OCI-LY7 (cell line): Measurements from ENCODE around the gene RHOU. TPM values are rescaled to one million over a fixed set of nuclear protein-coding genes. Genes with fewer than 3 reads are reported as not detected.
"Not testable (repeated sequence)": the region's sequence is repeated elsewhere in the genome, so short reads cannot be mapped to it uniquely, and the experiment has no call there.

Source experiments
- BruUV-seq: library from RNA; stranded (reverse); fragments of 400-500 nt; replicated peaks from 2 replicates; lab custom pipeline; 2021; lab: Mats Ljungman, UMichigan
- CTCF ChIA-PET: fragments of 300-600 bp; sonication (Branson Sonifier 250); formaldehyde crosslinking; loops from one replicate; lab custom pipeline; 2022; ENCODE audit warnings: antibody characterized with exemption; ENCODE audit not compliant: unreplicated experiment; lab: Charles Lee
- POLR2A ChIA-PET: fragments of 300-600 bp; sonication (Branson Sonifier 250); formaldehyde crosslinking; loops from one replicate; lab custom pipeline; 2022; ENCODE audit warnings: antibody characterized with exemption; lab: Charles Lee
- DNase-seq: peaks from one replicate; pipeline ENCODE4 v3.0.0-alpha.2; 2015; ENCODE audit warnings: low spot score
- H2AFZ ChIP-seq: fragments of 200-600 bp; sonication (generic), shearing (Covaris generic); 2 replicates; pipeline ENCODE4 v1.6.1; 2014; ENCODE audit warnings: mild to moderate bottlenecking, antibody characterized with exemption, low read length, moderate library complexity
- H3K27ac ChIP-seq: fragments of 200-600 bp; sonication (generic); 2 replicates; pipeline ENCODE4 v1.5.1; 2014; ENCODE audit warnings: mixed run types, low read depth, mild to moderate bottlenecking, moderate library complexity, low read length, inconsistent platforms; ENCODE audit not compliant: poor library complexity, severe bottlenecking
- H3K36me3 ChIP-seq: fragments of 200-600 bp; sonication (generic); 2 replicates; pipeline ENCODE4 v1.6.1; 2014; ENCODE audit warnings: mild to moderate bottlenecking, antibody characterized with exemption, low read length, moderate library complexity, mixed read lengths; ENCODE audit not compliant: insufficient read depth
- H3K4me1 ChIP-seq: fragments of 200-600 bp; sonication (generic); 2 replicates; pipeline ENCODE4 v1.5.1; 2014; ENCODE audit warnings: mild to moderate bottlenecking, low read length; ENCODE audit not compliant: insufficient read depth, poor library complexity, severe bottlenecking
- H3K4me2 ChIP-seq: fragments of 200-600 bp; sonication (generic); 2 replicates; pipeline ENCODE4 v1.6.1; 2014; ENCODE audit warnings: mild to moderate bottlenecking, low read length
- H3K4me3 ChIP-seq: fragments of 200-600 bp; sonication (generic); 2 replicates; pipeline ENCODE4 v1.5.1; 2014; ENCODE audit warnings: mild to moderate bottlenecking, low read depth, low read length; ENCODE audit not compliant: poor library complexity, severe bottlenecking
- H3K79me2 ChIP-seq: fragments of 200-600 bp; sonication (generic); 2 replicates; pipeline ENCODE4 v1.6.1; 2016; ENCODE audit warnings: low read depth, mild to moderate bottlenecking, low read length, moderate library complexity, mixed read lengths; ENCODE audit not compliant: insufficient read depth
- H3K9me2 ChIP-seq: fragments of 200-600 bp; sonication (generic); 2 replicates; pipeline ENCODE4 v1.6.1; 2016; ENCODE audit warnings: mild to moderate bottlenecking, low read length, mixed read lengths; ENCODE audit not compliant: insufficient read depth
- H3K9me3 ChIP-seq: fragments of 200-600 bp; sonication (generic); 2 replicates; pipeline ENCODE4 v1.6.1; 2014; ENCODE audit warnings: mild to moderate bottlenecking, mixed run types, low read length, mixed read lengths
- H4K20me1 ChIP-seq: fragments of 200-600 bp; sonication (generic); 2 replicates; pipeline ENCODE4 v1.6.1; 2014; ENCODE audit warnings: mild to moderate bottlenecking, antibody characterized with exemption, low read length, moderate library complexity, mixed read lengths; ENCODE audit not compliant: insufficient read depth
- EZH2phosphoT487 ChIP-seq: fragments of 200-600 bp; sonication (generic); IDR thresholded peaks from 2 replicates; pipeline ENCODE4 v1.6.1; 2018; ENCODE audit warnings: low read depth, borderline replicate concordance, mild to moderate bottlenecking, mixed run types, antibody characterized with exemption, low read length, moderate library complexity, mixed read lengths
- intact Hi-C: fragments of 100-400 bp; cut with micrococcal nuclease; formaldehyde crosslinking; loops from one replicate; pipeline ENCODE4 v1.10.0; 2022; ENCODE audit not compliant: unreplicated experiment
- total RNA-seq, 2 experiments: library from RNA; depleted of rRNA in 1 of 2; stranded (reverse); fragments of >200 nt in 1 of 2; shearing (Covaris generic) in 1 of 2; gene quantifications; 2 replicates each; pipeline ENCODE4 v1.2.3, GENCODE V29; 2014 to 2022
- TF ChIP-seq, protein P1 (sequence below): fragments of 200-600 bp; sonication (generic); conservative IDR thresholded peaks from 2 replicates; pipeline ENCODE4 v1.5.1; 2014; ENCODE audit warnings: mild to moderate bottlenecking, antibody characterized with exemption, low read length, moderate library complexity, mixed read lengths

Gene RHOU
- total RNA-seq, 2 experiments from 2014 or later = not detected

DNA sequence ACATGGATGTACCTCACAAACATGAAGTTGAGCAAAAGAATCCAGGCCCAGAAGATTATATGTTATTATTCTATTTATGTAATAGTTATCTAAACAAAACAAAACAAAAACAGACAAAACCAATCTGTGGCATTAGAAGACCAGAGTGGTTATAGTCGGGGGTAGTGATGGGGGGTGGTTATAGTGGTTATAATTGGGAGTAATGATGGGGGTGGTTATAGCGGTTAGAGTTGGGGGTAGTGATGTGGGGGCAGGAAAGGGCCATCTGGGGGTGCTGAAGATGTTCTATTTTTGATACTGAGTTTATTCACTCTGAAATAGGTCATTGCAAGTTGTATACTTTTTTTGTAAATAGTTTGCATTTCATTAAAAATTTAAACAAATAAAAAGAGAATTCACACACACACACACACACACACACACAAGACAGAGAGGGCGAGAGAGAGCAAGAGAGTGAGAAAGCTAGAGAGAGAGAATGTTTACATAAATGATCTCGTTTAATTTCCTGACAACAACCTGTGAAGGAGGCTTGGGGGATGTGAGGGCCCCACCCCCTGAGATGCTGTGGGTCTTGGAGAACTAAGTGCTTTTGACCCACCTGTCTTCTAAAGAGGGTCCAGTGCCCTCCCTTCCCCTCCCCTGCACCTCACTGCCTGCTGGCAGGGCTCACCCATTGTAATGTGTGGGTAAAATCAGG, 37.4 kb downstream of the RHOU start:
- no TSS peak for BruUV-seq
- no peak for DNase-seq
- H3K9me3 ChIP-seq = no peaks in the 10 kb centered on the region
- H3K4me2 ChIP-seq = no peak overlapping the region
- no peaks in the 10 kb centered on the region for H3K36me3 ChIP-seq
- H3K9me2 ChIP-seq = no peaks in the 10 kb centered on the region
- no peak overlapping the region for H2AFZ ChIP-seq
- CTCF ChIA-PET = no interaction called here
- no peaks in the 10 kb centered on the region for H4K20me1 ChIP-seq
- intact Hi-C loops = no loop called here
- no peak overlapping the region for H3K27ac ChIP-seq
- POLR2A ChIA-PET = no interaction called here
- H3K79me2 ChIP-seq = no peaks in the 10 kb centered on the region
- H3K4me1 ChIP-seq = no peaks in the 10 kb centered on the region
- no peak overlapping the region for H3K4me3 ChIP-seq
- no peak for TF ChIP-seq EZH2phosphoT487
- TF ChIP-seq, protein P1, sequence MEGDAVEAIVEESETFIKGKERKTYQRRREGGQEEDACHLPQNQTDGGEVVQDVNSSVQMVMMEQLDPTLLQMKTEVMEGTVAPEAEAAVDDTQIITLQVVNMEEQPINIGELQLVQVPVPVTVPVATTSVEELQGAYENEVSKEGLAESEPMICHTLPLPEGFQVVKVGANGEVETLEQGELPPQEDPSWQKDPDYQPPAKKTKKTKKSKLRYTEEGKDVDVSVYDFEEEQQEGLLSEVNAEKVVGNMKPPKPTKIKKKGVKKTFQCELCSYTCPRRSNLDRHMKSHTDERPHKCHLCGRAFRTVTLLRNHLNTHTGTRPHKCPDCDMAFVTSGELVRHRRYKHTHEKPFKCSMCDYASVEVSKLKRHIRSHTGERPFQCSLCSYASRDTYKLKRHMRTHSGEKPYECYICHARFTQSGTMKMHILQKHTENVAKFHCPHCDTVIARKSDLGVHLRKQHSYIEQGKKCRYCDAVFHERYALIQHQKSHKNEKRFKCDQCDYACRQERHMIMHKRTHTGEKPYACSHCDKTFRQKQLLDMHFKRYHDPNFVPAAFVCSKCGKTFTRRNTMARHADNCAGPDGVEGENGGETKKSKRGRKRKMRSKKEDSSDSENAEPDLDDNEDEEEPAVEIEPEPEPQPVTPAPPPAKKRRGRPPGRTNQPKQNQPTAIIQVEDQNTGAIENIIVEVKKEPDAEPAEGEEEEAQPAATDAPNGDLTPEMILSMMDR = no peak

DNA sequence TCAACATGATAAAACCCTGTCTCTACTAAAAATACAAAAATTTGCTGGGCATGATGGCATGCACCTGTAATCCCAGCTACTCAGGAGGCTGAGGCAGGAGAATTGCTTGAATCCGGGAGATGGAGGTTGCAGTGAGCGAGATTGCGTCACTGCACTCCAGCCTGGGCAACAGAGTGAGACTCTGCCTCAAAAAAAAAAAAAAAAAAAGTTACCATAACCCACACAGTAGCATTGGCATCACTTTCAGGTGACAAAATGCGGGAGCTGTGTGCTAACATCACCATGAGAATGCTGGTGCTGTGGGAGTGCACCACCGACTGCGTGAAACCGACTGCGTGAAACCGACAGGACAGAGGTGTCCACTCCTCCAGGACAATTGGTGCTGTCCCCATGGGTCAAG, 40.7 kb downstream of the RHOU start:
- H3K9me3 ChIP-seq, BruUV-seq, H3K27ac ChIP-seq, H3K4me3 ChIP-seq, H3K4me1 ChIP-seq, H2AFZ ChIP-seq, DNase-seq, intact Hi-C loops, H3K9me2 ChIP-seq, H4K20me1 ChIP-seq, H3K4me2 ChIP-seq, H3K79me2 ChIP-seq, H3K36me3 ChIP-seq, CTCF ChIA-PET: not testable (repeated sequence)
- POLR2A ChIA-PET = interaction anchor here (0.6 kb wide), 1 partner anchor 754 kb away, joined by 3 read pairs; no protein-coding TSS in a partner anchor

DNA sequence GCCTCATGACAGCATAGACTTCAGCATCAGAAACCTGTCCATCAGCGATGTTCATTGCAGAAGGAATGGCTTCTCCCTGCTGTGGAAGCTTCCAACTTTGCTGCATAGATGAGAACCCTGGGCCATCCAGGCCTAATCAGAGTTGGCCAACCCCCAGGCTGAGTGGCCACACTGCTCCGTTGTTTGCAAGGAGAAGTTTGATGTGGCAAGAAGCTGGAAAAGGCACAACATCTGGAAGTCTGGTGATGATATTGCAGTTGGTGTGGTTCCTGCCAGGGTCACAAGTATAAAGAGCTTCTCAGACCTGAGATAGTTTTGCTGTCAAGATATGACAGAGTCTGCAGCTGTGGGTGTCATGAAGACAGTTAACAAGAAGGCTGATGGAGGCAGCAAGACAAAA, 41.2 kb downstream of the RHOU start:
- CTCF ChIA-PET = no interaction called here
- no TSS peak for BruUV-seq
- TF ChIP-seq, protein P1 = no peak
- TF ChIP-seq EZH2phosphoT487 = no peak

More for the DNA sequence above, 41.2 kb downstream of the RHOU start:
- Histone ChIP-seq H4K20me1 (no peaks in the 10 kb centered on the region), H3K9me3 (no peaks in the 10 kb centered on the region), H3K79me2 (no peaks in the 10 kb centered on the region), H3K27ac (no peak overlapping the region), H3K4me3 (no peak overlapping the region), H3K36me3 (no peaks in the 10 kb centered on the region), H3K4me2 (no peak overlapping the region), H3K9me2 (no peaks in the 10 kb centered on the region), H2AFZ (no peak overlapping the region), H3K4me1 (no peaks in the 10 kb centered on the region)
- no peak for DNase-seq
- intact Hi-C loops = no loop called here
- POLR2A ChIA-PET = interaction anchor here (0.6 kb wide), 1 partner anchor 753 kb away, joined by 3 read pairs; no protein-coding TSS in a partner anchor
